Left ventricle myocardium inferior (tissue), 1 donor: Measurements from ENCODE around the gene ZNF316. TPM values are rescaled to one million over a fixed set of nuclear protein-coding genes. Genes with fewer than 3 reads are reported as not detected.

ENCODE experiments used
- DNase-seq: peaks from one replicate; pipeline ENCODE4 v3.0.0-alpha.2; 2020
- H3K27ac ChIP-seq: fragments of 200-600 bp; replicated peaks from 2 replicates; pipeline ENCODE4 v1.8.0; 2021
- H3K27me3 ChIP-seq: fragments of 200-600 bp; 2 replicates; pipeline ENCODE4 v1.8.0; 2021; ENCODE audit warnings: low read depth
- H3K36me3 ChIP-seq: fragments of 200-600 bp; 2 replicates; pipeline ENCODE4 v1.8.0; 2021
- H3K4me1 ChIP-seq: fragments of 200-600 bp; 2 replicates; pipeline ENCODE4 v1.8.0; 2021
- H3K4me3 ChIP-seq: fragments of 200-600 bp; 2 replicates; pipeline ENCODE4 v1.8.0; 2021; ENCODE audit warnings: mild to moderate bottlenecking, moderate library complexity
- H3K9me3 ChIP-seq: fragments of 200-600 bp; replicated peaks from 2 replicates; pipeline ENCODE4 v1.8.0; 2021
- intact Hi-C: fragments of 100-400 bp; cut with micrococcal nuclease; formaldehyde crosslinking; loops from one replicate; pipeline ENCODE4 v1.11.0; 2022
- total RNA-seq: library from RNA; stranded (reverse); fragmentation: NEBNext Ultra II Directional; extraction: Animal tissue kit (Norgen Biotek cat#: 25700); gene quantifications from one replicate; pipeline ENCODE4 v1.2.1, GENCODE V29; 2021
- TF ChIP-seq, protein P1 (sequence below): fragments of 200-600 bp; IDR thresholded peaks from 2 replicates; pipeline ENCODE4 v1.8.0; 2021; ENCODE audit warnings: antibody characterized with exemption, mild to moderate bottlenecking, borderline replicate concordance
- donor health status: DM: no; HTN: yes; CAD: no; lungs with severe emphysema.

Gene ZNF316
- total RNA-seq, 1 donor from 2014 or later = 17.7 TPM

DNA sequence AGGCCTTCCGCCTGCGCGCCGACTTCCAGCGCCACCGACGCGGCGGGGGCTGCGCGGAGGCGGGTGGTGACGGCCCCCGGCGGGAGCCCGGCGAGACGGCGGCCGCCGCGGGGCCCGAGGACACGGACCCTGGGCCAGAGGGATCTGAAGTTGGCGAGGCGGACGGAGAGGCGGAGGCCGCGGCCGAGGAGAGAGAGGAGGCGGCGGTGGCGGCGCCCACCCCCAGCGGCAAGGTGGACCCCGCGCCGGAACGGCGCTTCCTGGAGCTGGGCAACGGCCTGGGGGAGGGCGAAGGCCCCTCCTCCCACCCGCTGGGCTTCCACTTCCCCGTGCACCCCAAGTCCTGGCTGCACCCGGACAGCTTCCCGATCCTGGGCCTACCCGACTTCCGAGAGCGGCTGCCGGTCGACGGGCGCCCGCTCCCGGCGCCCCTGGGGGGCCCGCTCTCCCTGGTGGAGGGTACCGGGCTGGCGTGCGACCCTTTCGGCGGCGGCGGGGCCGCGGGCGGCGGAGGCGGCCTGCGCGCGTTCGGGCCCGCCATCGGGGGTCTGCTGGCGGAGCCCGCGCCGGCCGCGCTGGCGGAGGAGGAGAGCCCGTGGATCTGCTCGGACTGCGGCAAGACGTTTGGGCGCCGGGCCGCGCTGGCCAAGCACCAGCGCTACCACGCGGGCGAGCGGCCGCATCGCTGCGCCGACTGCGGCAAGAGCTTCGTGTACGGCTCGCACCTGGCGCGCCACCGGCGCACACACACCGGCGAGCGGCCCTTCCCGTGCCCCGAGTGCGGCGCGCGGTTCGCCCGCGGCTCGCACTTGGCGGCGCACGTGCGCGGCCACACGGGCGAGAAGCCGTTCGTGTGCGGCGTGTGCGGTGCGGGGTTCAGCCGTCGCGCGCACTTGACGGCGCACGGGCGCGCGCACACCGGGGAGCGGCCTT, 16.2 kb downstream of the ZNF316 start:
- Histone ChIP-seq H3K4me3 (no peak overlapping the region), H3K4me1 (no peaks in the 10 kb centered on the region), H3K27ac (no peak overlapping the region), H3K9me3 (peaks cover 6% of the 10 kb centered on the region), H3K36me3 (peaks cover 63% of the 10 kb centered on the region), H3K27me3 (no peaks in the 10 kb centered on the region)
- DNase-seq = no peak
- intact Hi-C loops = no loop called here
- TF ChIP-seq, protein P1, sequence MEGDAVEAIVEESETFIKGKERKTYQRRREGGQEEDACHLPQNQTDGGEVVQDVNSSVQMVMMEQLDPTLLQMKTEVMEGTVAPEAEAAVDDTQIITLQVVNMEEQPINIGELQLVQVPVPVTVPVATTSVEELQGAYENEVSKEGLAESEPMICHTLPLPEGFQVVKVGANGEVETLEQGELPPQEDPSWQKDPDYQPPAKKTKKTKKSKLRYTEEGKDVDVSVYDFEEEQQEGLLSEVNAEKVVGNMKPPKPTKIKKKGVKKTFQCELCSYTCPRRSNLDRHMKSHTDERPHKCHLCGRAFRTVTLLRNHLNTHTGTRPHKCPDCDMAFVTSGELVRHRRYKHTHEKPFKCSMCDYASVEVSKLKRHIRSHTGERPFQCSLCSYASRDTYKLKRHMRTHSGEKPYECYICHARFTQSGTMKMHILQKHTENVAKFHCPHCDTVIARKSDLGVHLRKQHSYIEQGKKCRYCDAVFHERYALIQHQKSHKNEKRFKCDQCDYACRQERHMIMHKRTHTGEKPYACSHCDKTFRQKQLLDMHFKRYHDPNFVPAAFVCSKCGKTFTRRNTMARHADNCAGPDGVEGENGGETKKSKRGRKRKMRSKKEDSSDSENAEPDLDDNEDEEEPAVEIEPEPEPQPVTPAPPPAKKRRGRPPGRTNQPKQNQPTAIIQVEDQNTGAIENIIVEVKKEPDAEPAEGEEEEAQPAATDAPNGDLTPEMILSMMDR = no peak

DNA sequence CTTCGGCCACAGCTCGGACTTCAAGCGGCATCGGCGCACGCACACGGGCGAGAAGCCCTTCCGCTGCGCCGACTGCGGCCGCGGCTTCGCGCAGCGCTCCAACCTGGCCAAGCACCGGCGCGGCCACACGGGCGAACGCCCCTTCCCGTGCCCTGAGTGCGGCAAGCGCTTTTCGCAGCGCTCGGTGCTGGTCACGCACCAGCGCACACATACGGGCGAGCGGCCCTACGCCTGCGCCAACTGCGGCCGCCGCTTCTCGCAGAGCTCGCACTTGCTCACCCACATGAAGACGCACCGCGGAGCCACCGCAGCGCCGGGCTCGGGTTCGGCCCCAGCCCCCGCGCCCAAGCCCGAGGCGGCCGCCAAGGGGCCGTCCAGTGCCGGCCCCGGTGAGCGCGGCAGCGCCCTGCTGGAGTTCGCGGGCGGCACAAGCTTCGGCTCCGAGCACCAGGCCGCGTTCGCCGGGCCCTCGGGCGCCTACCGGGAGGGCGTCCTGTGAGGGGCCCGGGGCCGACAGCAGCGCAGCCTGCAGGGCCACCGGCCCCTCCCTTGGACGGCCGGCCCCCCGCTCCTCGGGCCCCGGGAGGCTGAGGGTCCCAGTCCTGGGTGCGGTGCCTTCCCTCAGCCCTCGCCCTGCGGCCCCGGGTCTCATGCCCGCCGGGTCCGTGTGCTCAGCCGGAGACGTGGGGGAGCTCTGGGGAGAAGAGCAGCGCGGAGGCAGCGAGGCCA, 17.2 kb downstream of the ZNF316 start:
- Histone ChIP-seq H3K27ac (no peak overlapping the region), H3K4me3 (no peak overlapping the region), H3K27me3 (no peaks in the 10 kb centered on the region), H3K4me1 (no peaks in the 10 kb centered on the region), H3K9me3 (peaks cover 6% of the 10 kb centered on the region), H3K36me3 (peaks cover 61% of the 10 kb centered on the region)
- DNase-seq = no peak
- TF ChIP-seq, protein P1 = no peak
- intact Hi-C loops = no loop called here

DNA sequence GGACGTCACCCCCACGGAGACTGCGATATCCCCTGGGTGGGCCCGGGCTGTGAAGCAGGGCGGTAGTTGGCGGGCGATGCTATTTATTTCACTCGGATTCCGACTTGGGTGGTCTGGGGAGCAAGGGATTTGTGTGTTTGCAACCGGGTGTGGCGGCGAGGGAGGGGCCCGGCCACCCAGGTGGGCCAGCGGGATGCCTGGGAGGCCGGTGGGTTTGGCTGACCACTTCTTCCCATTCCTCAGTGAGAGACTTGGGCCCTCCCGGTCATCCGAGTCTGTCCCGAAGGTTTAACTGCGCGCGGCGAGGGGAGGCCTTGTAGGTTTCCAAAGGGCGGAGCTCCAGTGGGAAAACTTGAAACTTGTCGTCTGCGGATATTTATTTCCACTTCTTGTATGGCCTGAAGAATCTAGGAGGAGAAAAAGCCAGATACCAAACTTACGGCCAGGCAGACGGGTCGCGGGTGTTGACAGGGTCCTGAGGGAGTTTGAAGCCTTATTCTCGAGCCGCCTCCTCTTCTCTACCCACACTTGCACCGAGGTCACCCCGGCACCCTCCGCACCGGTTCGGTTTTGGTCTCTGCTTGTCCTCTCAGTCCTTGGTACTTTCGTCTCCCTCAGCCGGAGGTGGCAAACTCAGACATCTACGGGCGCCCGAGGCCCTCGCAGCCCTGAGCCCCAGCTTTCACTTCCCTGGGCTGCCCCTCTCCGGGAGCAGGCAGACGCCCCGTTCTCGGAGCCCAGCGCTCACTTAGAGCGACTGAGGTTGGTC, 17.9 kb downstream of the ZNF316 start:
- peaks cover 54% of the 10 kb centered on the region for H3K36me3 ChIP-seq
- H3K9me3 ChIP-seq = peaks cover 6% of the 10 kb centered on the region
- H3K27me3 ChIP-seq = no peaks in the 10 kb centered on the region
- H3K27ac ChIP-seq = no peak overlapping the region
- TF ChIP-seq, protein P1 = no peak
- intact Hi-C loops = no loop called here
- no peaks in the 10 kb centered on the region for H3K4me1 ChIP-seq
- no peak overlapping the region for H3K4me3 ChIP-seq
- DNase-seq = no peak

DNA sequence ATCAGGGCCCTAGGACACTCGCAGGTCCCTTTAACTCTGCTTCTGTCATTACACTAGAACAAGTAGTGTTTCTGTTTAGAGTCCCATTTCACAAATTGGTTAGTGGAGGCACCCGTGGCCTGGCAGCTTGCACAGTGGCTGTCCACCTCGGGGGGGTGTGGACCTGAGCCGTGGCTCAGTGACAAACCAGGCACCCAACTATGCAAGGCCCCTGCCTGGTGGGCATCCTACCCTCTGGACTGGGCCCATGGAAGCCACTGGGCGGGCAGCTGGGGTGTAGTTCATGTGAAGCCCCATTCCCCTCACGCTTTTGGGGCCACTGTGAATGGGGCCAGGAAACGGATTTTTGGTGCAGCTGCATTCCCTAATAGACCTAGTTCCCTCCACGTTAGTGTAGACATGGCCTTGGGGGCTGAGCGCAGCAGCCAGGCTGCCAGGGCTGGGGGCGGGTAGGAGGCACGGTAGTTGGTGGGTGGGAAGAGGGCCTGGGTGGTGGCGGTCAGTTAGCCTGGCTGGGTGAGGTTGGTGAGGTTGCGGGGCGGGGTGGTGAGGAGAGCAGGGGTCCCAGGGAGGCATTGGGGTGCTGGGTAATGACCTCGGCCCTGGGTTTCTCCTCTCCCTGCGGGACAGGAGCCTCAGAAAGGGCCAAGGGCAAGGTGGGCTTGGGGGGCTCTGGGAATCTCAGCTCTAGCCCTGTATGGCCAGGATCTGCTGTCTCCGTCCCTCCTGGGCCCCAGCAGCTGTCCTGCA, 18.7 kb downstream of the ZNF316 start:
- H3K4me1 ChIP-seq = no peaks in the 10 kb centered on the region
- H3K4me3 ChIP-seq = no peak overlapping the region
- peaks cover 46% of the 10 kb centered on the region for H3K36me3 ChIP-seq
- TF ChIP-seq, protein P1 = no peak
- no peaks in the 10 kb centered on the region for H3K27me3 ChIP-seq
- no peak overlapping the region for H3K27ac ChIP-seq
- DNase-seq = no peak
- intact Hi-C loops = no loop called here
- H3K9me3 ChIP-seq = peaks cover 6% of the 10 kb centered on the region

DNA sequence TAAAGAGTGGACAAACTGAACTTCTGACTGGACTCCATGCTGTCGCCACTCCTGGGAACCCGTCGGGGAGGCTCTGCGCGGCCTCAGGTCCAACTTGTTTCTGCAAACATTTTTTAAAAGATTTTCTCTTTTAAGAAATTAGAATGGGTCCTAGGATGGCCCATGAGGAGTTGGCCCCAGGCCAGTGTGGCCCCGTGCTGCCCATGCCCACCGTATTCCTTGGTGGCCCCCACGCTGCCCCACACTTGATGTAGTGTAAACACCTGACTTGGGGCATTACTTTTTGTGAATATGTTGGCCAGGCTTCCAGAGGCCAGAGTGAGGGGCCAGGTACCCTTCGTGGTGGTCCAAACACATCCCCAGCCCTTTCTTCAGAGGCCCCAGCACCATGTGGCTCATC, 19.3 kb downstream of the ZNF316 start:
- no peak for DNase-seq
- Histone ChIP-seq H3K9me3 (peaks cover 5% of the 10 kb centered on the region), H3K36me3 (peaks cover 40% of the 10 kb centered on the region), H3K27ac (no peak overlapping the region), H3K27me3 (no peaks in the 10 kb centered on the region), H3K4me3 (no peak overlapping the region), H3K4me1 (no peaks in the 10 kb centered on the region)
- intact Hi-C loops = no loop called here
- TF ChIP-seq, protein P1 = no peak
